GM12872 (cell line): ENCODE results near the gene IFNA14.
"Not testable (repeated sequence)": the region's sequence is repeated elsewhere in the genome, so short reads cannot be mapped to it uniquely, and the experiment has no call there.

ENCODE experiments used
- CTCF ChIP-seq: IDR thresholded peaks from 3 replicates; pipeline ENCODE4 v1.5.1; 2011; ENCODE audit warnings: low read depth, mild to moderate bottlenecking, low read length, moderate library complexity; ENCODE audit not compliant: insufficient read depth

The IFNA14 gene

GRCh38 chr9:21244836-21245235 lies 5.0 kb upstream of the IFNA14 start:
- no peak for TF ChIP-seq CTCF

- peak; percentile 77 for TF ChIP-seq CTCF
These were observed 4.1 kb downstream of the IFNA14 start for GRCh38 chr9:21235468-21236359.

- no peak for TF ChIP-seq CTCF
These were observed 5.6 kb downstream of the IFNA14 start for GRCh38 chr9:21234153-21234687.

GRCh38 chr9:21233258-21233657 lies 6.5 kb downstream of the IFNA14 start:
- TF ChIP-seq CTCF: no peak

GRCh38 chr9:21228122-21228521 lies 11.7 kb downstream of the IFNA14 start, which contains the start of gene IFNA17:
TSS of gene IFNA17 (minus strand) at chr9:21228222. CDS start at chr9:21228173, 49 bp downstream.
- TF ChIP-seq CTCF: no peak

- not testable (repeated sequence) for TF ChIP-seq CTCF
These were observed 22.6 kb downstream of the IFNA14 start, which contains the start of gene IFNA16 for GRCh38 chr9:21217211-21217610. TSS of gene IFNA16 (minus strand) at chr9:21217311. CDS start at chr9:21217305, 6 bp downstream.

- peak; percentile 70 for TF ChIP-seq CTCF
These were observed 26.1 kb downstream of the IFNA14 start for GRCh38 chr9:21213411-21214326.
